ENCODE data around the gene HECW1.

HECW1 gene

GRCh38 chr7:43441231-43442130 lies 329.0 kb downstream of the HECW1 start:
- no peak for DNase-seq

- no peak for DNase-seq
Measured at GRCh38 chr7:43443381-43443780, 330.9 kb downstream of the HECW1 start.

DNA sequence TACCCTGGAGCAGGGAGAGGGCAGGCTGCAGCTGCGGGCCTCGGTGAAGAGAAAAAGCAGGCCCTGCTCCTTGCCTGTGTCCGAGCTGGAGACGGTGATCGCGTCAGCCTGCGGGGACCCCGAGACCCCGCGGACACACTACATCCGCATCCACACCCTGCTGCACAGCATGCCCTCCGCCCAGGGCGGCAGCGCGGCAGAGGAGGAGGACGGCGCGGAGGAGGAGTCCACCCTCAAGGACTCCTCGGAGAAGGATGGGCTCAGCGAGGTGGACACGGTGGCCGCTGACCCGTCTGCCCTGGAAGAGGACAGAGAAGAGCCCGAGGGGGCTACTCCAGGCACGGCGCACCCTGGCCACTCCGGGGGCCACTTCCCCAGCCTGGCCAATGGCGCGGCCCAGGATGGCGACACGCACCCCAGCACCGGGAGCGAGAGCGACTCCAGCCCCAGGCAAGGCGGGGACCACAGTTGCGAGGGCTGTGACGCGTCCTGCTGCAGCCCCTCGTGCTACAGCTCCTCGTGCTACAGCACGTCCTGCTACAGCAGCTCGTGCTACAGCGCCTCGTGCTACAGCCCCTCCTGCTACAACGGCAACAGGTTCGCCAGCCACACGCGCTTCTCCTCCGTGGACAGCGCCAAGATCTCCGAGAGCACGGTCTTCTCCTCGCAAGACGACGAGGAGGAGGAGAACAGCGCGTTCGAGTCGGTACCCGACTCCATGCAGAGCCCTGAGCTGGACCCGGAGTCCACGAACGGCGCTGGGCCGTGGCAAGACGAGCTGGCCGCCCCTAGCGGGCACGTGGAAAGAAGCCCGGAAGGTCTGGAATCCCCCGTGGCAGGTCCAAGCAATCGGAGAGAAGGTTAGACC lies 332.5 kb downstream of the HECW1 start:
- DNase-seq, result no peak

- no peak for DNase-seq
Measured at GRCh38 chr7:43449577-43449976, 337.1 kb downstream of the HECW1 start.

- DNase-seq, result no peak
Measured at GRCh38 chr7:43450894-43451293, 338.4 kb downstream of the HECW1 start.

GRCh38 chr7:43454936-43455518 lies 342.6 kb downstream of the HECW1 start:
- no peak for DNase-seq

DNA sequence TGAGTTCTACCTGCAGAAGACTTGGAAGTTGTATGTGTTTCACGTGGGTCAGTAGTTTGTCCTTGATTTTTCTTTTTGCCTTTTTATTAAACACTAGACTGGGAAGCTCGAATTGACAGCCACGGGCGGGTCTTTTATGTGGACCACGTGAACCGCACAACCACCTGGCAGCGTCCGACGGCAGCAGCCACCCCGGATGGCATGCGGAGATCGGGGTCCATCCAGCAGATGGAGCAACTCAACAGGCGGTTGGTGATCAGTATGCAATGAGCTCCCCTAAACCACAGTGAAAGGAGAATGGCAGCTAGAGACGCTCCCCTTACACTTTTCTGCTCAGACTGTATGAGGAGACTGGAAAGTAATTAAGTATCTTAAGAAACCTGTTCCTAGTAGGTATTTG lies 343.8 kb downstream of the HECW1 start:
- no peak for DNase-seq

DNA sequence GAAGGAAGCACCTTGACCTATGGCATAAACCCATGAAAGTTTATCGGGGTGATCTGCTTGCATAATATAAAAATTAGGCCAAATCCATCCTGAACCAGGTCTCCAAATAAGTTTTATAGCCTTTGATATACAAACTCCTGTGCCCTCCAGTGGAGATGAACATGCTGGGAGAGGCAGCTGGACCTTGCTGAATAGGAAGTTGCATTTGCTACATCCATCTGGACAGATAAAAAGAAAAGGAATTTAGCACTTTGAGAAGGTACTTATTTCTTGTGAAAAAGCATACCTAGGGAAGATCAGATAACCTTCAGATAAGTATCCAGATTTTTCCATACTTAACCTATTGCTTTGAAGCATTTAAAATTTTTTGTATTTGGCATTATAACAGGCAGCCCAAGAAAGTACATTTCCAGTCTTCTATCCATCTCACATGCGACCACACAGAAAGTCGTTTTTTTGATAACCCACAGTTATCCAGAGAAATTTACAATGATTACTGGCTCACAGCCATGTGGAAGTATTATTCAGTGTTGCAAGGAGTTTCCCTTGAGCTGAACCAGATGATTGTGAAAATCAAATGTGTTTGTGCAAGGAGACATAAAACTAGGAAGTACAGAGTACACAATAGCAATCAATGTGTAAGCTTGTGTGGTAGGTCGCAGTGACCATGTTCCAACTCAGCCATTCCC lies 346.0 kb downstream of the HECW1 start:
- no peak for DNase-seq

- no peak for DNase-seq
Measured at GRCh38 chr7:43459019-43459337, 346.5 kb downstream of the HECW1 start.

- DNase-seq, result no peak
Measured at GRCh38 chr7:43460733-43461348, 348.4 kb downstream of the HECW1 start.

GRCh38 chr7:43461349-43462024 lies 349.0 kb downstream of the HECW1 start:
- no peak for DNase-seq

GRCh38 chr7:43462836-43463235 lies 350.4 kb downstream of the HECW1 start:
- DNase-seq, result no peak

- no peak for DNase-seq
Measured at GRCh38 chr7:43463401-43463980, 351.0 kb downstream of the HECW1 start.

GRCh38 chr7:43465581-43466554 lies 353.4 kb downstream of the HECW1 start:
- DNase-seq, result no peak

DNA sequence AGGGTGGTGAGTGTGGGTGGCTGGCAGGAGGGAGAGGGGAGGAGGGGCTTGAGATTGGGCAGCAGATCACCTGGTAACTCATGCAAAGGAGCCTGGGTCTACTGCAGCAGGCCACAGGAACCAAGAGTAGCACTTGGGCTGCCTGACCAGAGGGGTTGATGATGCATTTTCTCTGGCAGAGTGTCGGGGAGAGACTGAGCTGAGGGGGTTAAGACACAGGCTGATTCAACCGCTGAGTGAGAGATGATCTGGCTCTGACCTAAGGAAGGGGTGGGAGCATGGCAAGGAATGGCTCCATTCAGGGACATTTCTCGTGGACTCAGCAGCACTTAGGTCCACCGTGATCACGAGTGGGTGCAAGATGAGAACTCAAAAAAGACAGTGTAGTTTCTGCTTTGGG lies 355.0 kb downstream of the HECW1 start:
- DNase-seq, result no peak

DNA sequence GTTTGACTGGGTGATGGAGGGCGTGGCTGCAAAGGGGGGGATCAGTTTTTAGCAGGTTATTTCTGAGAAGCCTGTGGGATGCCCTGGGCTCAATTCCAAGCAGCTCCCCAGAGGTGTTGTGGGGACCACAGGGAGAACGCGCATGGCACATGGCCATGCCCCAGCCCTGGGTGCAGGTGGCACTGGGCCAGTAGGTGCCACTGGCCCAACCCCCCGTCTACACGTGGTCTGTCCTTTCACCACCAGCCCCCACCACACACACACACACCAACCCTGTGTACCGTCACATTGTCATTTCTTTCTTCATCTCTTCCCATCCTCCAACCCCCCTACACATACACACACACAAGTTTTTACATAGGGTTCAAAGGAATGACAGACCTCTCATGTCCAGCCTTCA lies 355.4 kb downstream of the HECW1 start:
- DNase-seq, result no peak

DNA sequence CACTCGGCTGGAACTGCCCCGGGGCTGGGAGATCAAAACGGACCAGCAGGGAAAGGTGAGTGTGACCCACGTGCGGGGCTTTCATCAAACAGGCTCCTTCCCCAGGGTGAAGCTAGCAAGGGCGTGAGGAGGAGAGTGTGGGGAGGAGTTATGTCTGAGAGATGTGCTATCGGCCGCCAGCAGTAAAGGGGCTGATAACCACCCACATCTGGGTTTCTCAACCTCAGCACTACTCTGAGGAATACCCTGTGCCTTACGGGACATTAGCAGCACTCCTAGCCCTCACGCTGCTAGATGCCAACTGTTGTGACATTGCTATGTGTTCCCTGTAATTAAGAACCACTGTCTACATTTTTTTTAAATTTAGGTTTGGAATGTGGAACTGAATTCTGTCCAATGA lies 356.6 kb downstream of the HECW1 start:
- DNase-seq, result no peak

DNA sequence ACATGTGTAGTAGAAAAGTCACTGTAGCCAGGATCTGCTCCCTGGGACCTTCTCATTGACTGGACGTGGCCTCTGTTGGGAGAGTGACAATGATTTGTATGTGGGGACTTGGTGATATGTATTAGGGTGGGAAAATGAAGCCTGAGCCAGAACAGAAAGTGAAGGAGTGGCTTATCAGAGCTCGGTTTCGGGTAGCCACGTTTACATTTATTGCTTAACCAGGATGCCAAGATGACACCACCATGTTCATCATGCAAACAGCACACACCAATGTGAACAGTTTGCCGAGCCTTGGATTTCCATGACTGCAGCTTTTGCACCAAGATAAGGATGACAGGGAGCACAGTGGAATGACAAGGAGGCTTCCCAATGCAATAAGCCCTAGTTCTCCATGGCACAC lies 357.7 kb downstream of the HECW1 start:
- DNase-seq, result no peak

GRCh38 chr7:43475983-43476382 lies 363.5 kb downstream of the HECW1 start:
- DNase-seq, result no peak

DNA sequence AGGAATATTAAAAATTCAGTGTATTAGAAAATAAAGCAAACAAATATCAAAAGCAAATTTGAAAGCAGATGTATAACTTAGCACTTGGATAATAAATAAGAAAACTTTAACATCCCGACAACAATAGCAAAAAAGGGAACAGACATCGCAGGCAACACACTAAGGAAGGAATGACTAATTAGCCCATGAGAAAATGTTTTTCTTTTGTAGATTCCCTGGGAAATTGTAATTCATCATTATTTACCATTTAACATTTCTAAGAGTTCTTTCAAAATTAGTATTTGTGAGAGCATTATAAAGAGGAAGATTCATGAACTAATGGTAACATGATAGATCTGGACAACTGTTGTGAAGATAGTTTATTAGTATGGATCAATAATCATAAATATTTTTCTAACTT lies 364.4 kb downstream of the HECW1 start:
- no peak for DNase-seq

Data from activated gamma-delta T cell treated with Interleukin-2 at 50 U/mL for 16 hours (primary cell).